ENCODE data around the gene PARP12. TPM values are rescaled to one million over a fixed set of nuclear protein-coding genes. Genes with fewer than 3 reads are reported as not detected.

The PARP12 gene
- total RNA-seq, 2 donors from 2014 or later, result 17.4 to 43.6 TPM

DNA sequence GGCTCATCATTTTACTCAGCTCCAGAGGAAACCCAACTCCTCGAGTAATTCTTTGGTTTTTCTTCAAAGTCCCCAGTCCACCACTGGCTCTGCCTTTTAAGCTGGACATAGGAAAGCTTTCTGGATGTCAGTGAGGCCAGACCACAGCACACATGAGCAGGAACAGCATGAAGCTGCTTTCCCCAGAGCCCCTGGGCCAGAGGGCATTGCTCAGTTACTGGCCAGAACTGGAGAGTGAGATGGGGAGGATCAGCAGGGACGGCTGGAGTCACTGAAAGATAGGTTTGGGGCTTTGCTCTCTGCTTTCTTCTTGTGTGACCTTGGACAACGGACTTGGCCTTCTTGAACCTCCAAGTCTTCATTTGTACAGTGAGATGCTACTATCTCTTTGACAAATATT lies 43.1 kb downstream of the PARP12 start:
- peaks cover 4% of the 10 kb centered on the region for H3K4me1 Mint-ChIP-seq

DNA sequence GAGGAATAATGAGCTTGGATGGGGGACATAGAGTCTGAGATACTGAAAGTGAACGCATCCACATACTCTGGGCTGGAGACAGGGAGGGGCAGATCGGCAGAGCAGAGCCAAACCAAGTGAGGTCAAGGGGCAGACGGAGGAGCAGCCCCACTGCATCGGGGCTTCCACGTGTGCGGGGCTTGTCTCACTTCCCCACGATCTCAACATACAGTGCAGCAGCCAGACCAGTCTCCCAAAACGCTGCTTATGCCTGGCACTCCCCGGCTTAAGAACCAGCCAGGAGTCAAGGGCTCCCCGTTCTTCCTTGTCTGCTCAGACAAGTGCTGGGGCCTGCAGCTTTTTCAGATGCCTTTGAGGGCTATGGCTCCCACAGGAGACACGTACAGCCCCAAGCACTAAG lies 43.6 kb downstream of the PARP12 start:
- Mint-ChIP-seq H3K9me3 (no peaks in the 10 kb centered on the region), H3K4me1 (peaks cover 4% of the 10 kb centered on the region), H3K36me3 (ENCODE audit: low read depth) (peaks cover 21% of the 10 kb centered on the region), H3K27me3 (no peaks in the 10 kb centered on the region), H3K27ac (peak overlapping the region; percentile 72), H3K4me3 (no peak overlapping the region)
- ATAC-seq (replicated peaks), result no peak

More for the DNA sequence above, 43.1 kb downstream of the PARP12 start:
- Mint-ChIP-seq H3K4me3 (no peak overlapping the region), H3K9me3 (no peaks in the 10 kb centered on the region), H3K27me3 (no peaks in the 10 kb centered on the region), H3K27ac (peak overlapping the region; percentile 37), H3K36me3 (ENCODE audit: low read depth) (peaks cover 26% of the 10 kb centered on the region)
- ATAC-seq (replicated peaks), result no peak

GRCh38 chr7:140018125-140019043 lies 44.4 kb downstream of the PARP12 start:
- Mint-ChIP-seq H3K4me1 (peaks cover 4% of the 10 kb centered on the region), H3K27me3 (no peaks in the 10 kb centered on the region), H3K27ac (peak overlapping the region; percentile 72), H3K9me3 (no peaks in the 10 kb centered on the region), H3K4me3 (no peak overlapping the region), H3K36me3 (ENCODE audit: low read depth) (peaks cover 14% of the 10 kb centered on the region)
- no peak for ATAC-seq (replicated peaks)

- Mint-ChIP-seq H3K27me3 (no peaks in the 10 kb centered on the region), H3K27ac (no peak overlapping the region), H3K36me3 (ENCODE audit: low read depth) (peaks cover 5% of the 10 kb centered on the region), H3K4me3 (no peak overlapping the region), H3K9me3 (no peaks in the 10 kb centered on the region), H3K4me1 (peaks cover 4% of the 10 kb centered on the region)
- ATAC-seq (replicated peaks), result no peak
These were observed 45.2 kb downstream of the PARP12 start for GRCh38 chr7:140017543-140017942.

GRCh38 chr7:140017034-140017433 lies 45.7 kb downstream of the PARP12 start:
- H3K4me1 Mint-ChIP-seq, result peaks cover 5% of the 10 kb centered on the region
- H3K9me3 Mint-ChIP-seq, result no peaks in the 10 kb centered on the region
- H3K27me3 Mint-ChIP-seq, result no peaks in the 10 kb centered on the region
- no peak for ATAC-seq (replicated peaks)
- H3K4me3 Mint-ChIP-seq, result no peak overlapping the region
- peaks cover under 1% of the 10 kb centered on the region for H3K36me3 Mint-ChIP-seq (ENCODE audit: low read depth)
- H3K27ac Mint-ChIP-seq, result no peak overlapping the region

DNA sequence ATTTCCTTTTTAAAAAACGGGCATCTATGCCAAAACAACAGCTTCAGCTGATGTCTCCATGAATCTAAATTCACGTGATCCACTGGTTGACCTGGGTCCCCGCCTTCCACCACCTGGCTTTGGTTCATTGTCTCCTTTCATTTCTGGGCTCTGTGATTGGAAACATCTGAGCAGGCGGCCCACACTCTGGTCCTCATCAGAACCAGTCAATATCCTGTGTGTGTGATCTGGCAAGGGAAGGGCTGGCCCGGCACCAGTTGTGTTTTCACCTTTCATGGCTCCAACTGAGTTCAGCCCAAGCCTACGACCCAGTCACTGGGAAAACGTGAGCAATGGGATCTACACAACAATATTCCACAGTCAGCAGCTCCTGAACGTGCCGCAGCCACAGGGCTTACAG lies 46.2 kb downstream of the PARP12 start:
- Mint-ChIP-seq H3K4me3 (no peak overlapping the region), H3K27ac (no peak overlapping the region), H3K27me3 (no peaks in the 10 kb centered on the region), H3K9me3 (no peaks in the 10 kb centered on the region), H3K36me3 (ENCODE audit: low read depth) (no peaks in the 10 kb centered on the region), H3K4me1 (peaks cover 8% of the 10 kb centered on the region)
- ATAC-seq (replicated peaks), result no peak

- H3K27me3 Mint-ChIP-seq, result no peaks in the 10 kb centered on the region
- ATAC-seq (replicated peaks), result no peak
- no peak overlapping the region for H3K4me3 Mint-ChIP-seq
- peaks cover 8% of the 10 kb centered on the region for H3K4me1 Mint-ChIP-seq
- H3K9me3 Mint-ChIP-seq, result no peaks in the 10 kb centered on the region
- no peaks in the 10 kb centered on the region for H3K36me3 Mint-ChIP-seq (ENCODE audit: low read depth)
- H3K27ac Mint-ChIP-seq, result no peak overlapping the region
These were observed 47.2 kb downstream of the PARP12 start for GRCh38 chr7:140015471-140015970.

- Mint-ChIP-seq H3K4me1 (peaks cover 8% of the 10 kb centered on the region), H3K27me3 (no peaks in the 10 kb centered on the region), H3K9me3 (no peaks in the 10 kb centered on the region), H3K36me3 (ENCODE audit: low read depth) (no peaks in the 10 kb centered on the region), H3K27ac (peak overlapping the region; percentile 66), H3K4me3 (no peak overlapping the region)
- no peak for ATAC-seq (replicated peaks)
These were observed 48.6 kb downstream of the PARP12 start for GRCh38 chr7:140014123-140014522.

- Mint-ChIP-seq H3K4me3 (no peak overlapping the region), H3K27me3 (no peaks in the 10 kb centered on the region), H3K4me1 (peaks cover 4% of the 10 kb centered on the region), H3K9me3 (no peaks in the 10 kb centered on the region), H3K27ac (peak overlapping the region; percentile 66), H3K36me3 (ENCODE audit: low read depth) (no peaks in the 10 kb centered on the region)
- ATAC-seq (replicated peaks), result no peak
These were observed 49.1 kb downstream of the PARP12 start for GRCh38 chr7:140013676-140014075.

DNA sequence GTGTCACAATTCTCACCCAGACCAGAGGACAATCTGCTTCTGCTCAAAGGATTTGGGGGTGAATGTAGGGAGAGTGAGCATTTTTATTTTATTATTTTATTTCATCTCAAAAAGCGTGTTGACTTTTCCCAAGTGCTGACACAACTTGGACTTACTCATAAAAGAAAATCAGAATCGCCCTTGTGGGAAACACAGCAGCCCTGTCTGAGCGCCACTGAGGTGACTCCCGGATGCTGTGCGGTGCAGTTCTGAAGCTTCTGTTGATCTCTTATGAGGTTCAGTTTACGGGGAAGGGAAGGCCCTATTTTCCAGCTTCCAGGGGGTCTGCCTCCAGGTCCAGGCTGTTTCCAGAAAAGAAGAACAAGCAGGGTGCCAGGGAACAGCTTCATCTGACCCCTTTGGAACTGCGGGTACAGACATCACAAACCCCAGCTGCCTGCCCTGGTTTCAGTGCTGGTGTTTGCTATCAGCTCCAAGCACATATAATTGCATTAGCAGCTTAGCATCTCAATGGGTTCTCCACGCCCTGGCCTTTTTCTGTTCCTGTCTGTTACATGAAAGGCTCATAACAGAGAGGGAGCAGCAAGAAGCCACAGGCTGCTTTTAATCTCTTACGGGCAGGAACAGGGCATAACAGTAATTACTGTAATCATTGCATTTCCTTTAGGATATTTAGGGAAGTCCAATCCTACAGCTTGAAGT lies 52.4 kb downstream of the PARP12 start:
- no peak for ATAC-seq (replicated peaks)
- no peaks in the 10 kb centered on the region for H3K27me3 Mint-ChIP-seq
- no peak overlapping the region for H3K4me3 Mint-ChIP-seq
- H3K27ac Mint-ChIP-seq, result no peak overlapping the region
- H3K36me3 Mint-ChIP-seq (ENCODE audit: low read depth), result no peaks in the 10 kb centered on the region
- no peaks in the 10 kb centered on the region for H3K9me3 Mint-ChIP-seq
- peaks cover 4% of the 10 kb centered on the region for H3K4me1 Mint-ChIP-seq

DNA sequence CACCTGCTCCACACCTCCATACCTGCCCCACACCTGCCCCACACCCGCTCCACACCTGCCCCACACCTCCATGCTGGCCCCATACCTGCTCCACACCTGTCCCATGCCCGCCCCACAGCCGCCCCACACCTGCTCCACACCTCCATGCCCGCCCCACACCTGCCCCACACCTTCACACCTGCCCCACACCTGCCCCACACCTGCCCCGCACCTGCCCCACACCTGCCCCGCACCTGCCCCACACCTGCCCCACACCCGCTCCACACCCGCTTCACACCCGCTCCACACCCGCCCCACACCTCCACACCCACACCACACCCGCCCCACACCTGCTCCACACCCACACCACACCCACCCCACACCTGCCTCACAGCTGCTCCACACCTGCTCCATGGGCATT lies 53.0 kb downstream of the PARP12 start:
- no peak overlapping the region for H3K4me3 Mint-ChIP-seq
- H3K27ac Mint-ChIP-seq, result no peak overlapping the region
- H3K27me3 Mint-ChIP-seq, result no peaks in the 10 kb centered on the region
- no peaks in the 10 kb centered on the region for H3K36me3 Mint-ChIP-seq (ENCODE audit: low read depth)
- H3K9me3 Mint-ChIP-seq, result no peaks in the 10 kb centered on the region
- ATAC-seq (replicated peaks), result no peak
- H3K4me1 Mint-ChIP-seq, result peaks cover 4% of the 10 kb centered on the region

- Mint-ChIP-seq H3K27me3 (no peaks in the 10 kb centered on the region), H3K4me1 (peaks cover 4% of the 10 kb centered on the region), H3K27ac (peak overlapping the region; percentile 56), H3K4me3 (no peak overlapping the region), H3K9me3 (no peaks in the 10 kb centered on the region), H3K36me3 (ENCODE audit: low read depth) (no peaks in the 10 kb centered on the region)
- ATAC-seq (replicated peaks), result no peak
These were observed 53.8 kb downstream of the PARP12 start for GRCh38 chr7:140008755-140009610.

DNA sequence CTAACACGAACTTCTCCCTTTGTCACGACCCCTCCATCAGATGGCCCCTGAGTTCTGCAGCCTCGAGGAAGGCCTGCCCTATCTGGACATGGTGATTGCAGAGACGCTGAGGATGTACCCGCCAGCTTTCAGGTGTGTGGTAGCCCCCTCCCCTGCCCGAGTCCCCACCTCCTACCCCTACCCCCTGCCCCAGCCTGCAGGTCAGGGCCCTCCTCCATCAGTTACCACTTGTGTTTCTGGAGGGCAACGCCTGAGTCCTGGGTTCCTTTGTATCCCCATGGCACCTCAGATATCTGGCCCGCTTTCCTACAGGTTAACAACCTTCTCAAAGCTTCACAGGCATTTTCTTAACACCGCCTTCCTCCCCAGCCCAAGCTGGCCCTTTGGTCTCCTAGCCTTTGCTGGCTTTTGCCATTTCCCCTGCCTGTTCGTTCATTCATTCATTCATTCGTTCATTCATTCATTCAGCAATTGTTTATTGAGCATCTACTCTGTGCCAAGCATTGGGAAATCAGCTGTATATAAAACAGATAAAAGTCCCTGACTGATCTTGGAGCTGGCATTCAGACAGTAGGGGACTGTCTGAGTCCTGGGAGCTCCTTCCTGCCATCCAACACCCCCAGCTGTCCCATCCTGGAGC lies 55.6 kb downstream of the PARP12 start:
- Mint-ChIP-seq H3K27me3 (no peaks in the 10 kb centered on the region), H3K4me3 (no peak overlapping the region), H3K9me3 (no peaks in the 10 kb centered on the region), H3K36me3 (ENCODE audit: low read depth) (no peaks in the 10 kb centered on the region), H3K27ac (no peak overlapping the region), H3K4me1 (peaks cover 4% of the 10 kb centered on the region)
- no peak for ATAC-seq (replicated peaks)

- Mint-ChIP-seq H3K4me1 (no peaks in the 10 kb centered on the region), H3K36me3 (ENCODE audit: low read depth) (no peaks in the 10 kb centered on the region), H3K9me3 (no peaks in the 10 kb centered on the region), H3K27ac (no peak overlapping the region), H3K27me3 (no peaks in the 10 kb centered on the region), H3K4me3 (no peak overlapping the region)
- ATAC-seq (replicated peaks), result no peak
These were observed 56.2 kb downstream of the PARP12 start for GRCh38 chr7:140006600-140006999.
